HEK293T (cell line): ENCODE data around the gene CAPN15.

Source experiments
- ARNT ChIP-seq: fragments of 450-650 bp; IDR thresholded peaks from 2 replicates; pipeline ENCODE4 v1.6.1; 2017; ENCODE audit warnings: mild to moderate bottlenecking
- CTBP1 ChIP-seq: fragments of 450-650 bp; IDR thresholded peaks from 2 replicates; pipeline ENCODE4 v1.6.1; 2016; ENCODE audit warnings: borderline replicate concordance

DNA sequence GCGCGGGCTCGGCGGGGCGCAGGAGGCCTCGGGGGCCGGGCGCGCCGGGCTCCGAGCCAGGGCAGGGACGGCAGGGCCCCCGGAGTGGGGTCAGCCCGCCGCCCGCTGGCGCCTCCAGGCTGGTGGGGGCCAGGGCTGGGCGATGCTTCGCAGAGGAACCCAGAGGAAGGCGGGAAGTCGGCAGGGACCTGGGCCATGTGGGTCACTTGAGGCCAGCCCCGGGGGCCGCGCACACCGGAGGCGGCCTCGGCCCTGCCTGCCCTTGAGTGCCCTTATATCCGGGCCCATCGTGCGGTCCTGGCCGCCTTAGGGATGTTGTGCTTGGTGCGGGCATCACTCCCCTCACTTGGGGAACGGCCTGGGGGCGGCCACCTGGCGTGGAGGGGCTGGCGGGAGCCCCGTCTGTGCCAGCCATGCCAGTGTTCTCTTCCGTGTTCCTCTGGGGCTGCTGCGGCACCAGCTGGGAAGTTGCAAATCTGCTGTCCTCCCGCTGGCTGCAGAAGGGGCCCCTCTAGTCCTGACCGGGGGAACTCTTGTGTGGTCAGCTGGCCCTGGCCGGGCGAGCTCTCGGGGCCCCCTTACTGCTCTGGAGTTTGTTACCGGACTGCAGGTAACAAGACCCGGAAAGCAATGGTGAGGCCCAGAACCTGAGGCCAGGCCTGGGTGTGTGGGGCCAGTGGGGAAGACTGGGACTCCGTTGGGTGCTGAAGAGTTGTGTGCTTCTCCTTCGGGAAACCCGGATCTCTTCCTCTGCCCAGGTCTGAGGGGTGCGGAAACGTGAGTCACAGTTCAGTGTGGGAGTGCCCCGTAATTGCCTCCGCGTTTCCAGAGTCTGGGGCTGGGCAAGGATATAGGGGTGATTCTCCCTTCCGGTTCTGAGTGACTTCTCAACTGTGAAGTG, 849 bp downstream of the CAPN15 start:
- no peak for TF ChIP-seq ARNT
- no peak for TF ChIP-seq CTBP1
